ENCODE results near the gene ZSCAN4. TPM values are rescaled to one million over a fixed set of nuclear protein-coding genes. Genes with fewer than 3 reads are reported as not detected.

Gene ZSCAN4
- polyA plus RNA-seq, 6 donors from 2014 or later, result not detected

Other genes starting within 250 kb of the ZSCAN4 start
- gene ZNF749, start 233.6 kb upstream of the ZSCAN4 start, polyA plus RNA-seq (ENCODE audit: low read depth in 6 of 6), result 10 to 100 TPM in 4 of 6 donors, 1 to 10 TPM in 2; 3.7 to 23.2 (median 14.4) TPM
- 1 to 10 TPM in 2 of 6 donors, under 1 TPM in 4; 0.39 to 1.4 (median 0.88) TPM for gene VN1R1, start 211.8 kb upstream of the ZSCAN4 start, polyA plus RNA-seq (ENCODE audit: low read depth in 6 of 6)
- 1 to 10 TPM; 4.3 to 9.7 (median 6.8) TPM for gene ZNF772, start 191.4 kb upstream of the ZSCAN4 start, polyA plus RNA-seq (ENCODE audit: low read depth in 6 of 6)
- gene ZNF419, start 181.2 kb upstream of the ZSCAN4 start, polyA plus RNA-seq (ENCODE audit: low read depth in 6 of 6), result 10 to 100 TPM in 4 of 6 donors, 1 to 10 TPM in 2; 7.0 to 15.7 (median 12.1) TPM
- gene ZNF773, start 169.0 kb upstream of the ZSCAN4 start, polyA plus RNA-seq (ENCODE audit: low read depth in 6 of 6), result 10 to 100 TPM; 10.1 to 25.5 (median 13.1) TPM
- gene ZNF549, start 141.6 kb upstream of the ZSCAN4 start, polyA plus RNA-seq (ENCODE audit: low read depth in 6 of 6), result 10 to 100 TPM in 3 of 6 donors, 1 to 10 TPM in 3; 3.3 to 14.2 (median 9.5) TPM
- 10 to 100 TPM in 3 of 6 donors, 1 to 10 TPM in 3; 3.8 to 19.8 (median 9.4) TPM for gene ZNF550, start 109.1 kb upstream of the ZSCAN4 start, polyA plus RNA-seq (ENCODE audit: low read depth in 6 of 6)
- 1 to 10 TPM; 3.4 to 9.7 (median 7.7) TPM for gene ZNF416, start 90.0 kb upstream of the ZSCAN4 start, polyA plus RNA-seq (ENCODE audit: low read depth in 6 of 6)
- 10 to 100 TPM; 14.2 to 22.7 (median 17.8) TPM for gene ZIK1, start 84.8 kb upstream of the ZSCAN4 start, polyA plus RNA-seq (ENCODE audit: low read depth in 6 of 6)
- gene ZNF530, start 69.0 kb upstream of the ZSCAN4 start, polyA plus RNA-seq (ENCODE audit: low read depth in 6 of 6), result 10 to 100 TPM in 2 of 6 donors, 1 to 10 TPM in 4; 4.1 to 14.7 (median 7.2) TPM
- 10 to 100 TPM; 17.2 to 32.7 (median 20.6) TPM for gene ZNF134, start 54.7 kb upstream of the ZSCAN4 start, polyA plus RNA-seq (ENCODE audit: low read depth in 6 of 6)
- gene ZNF211, start 35.8 kb upstream of the ZSCAN4 start, polyA plus RNA-seq (ENCODE audit: low read depth in 6 of 6), result 10 to 100 TPM in 5 of 6 donors, not detected in 1; 17.0 to 27.4 (median 20.9) TPM
- 10 to 100 TPM in 3 of 6 donors, 1 to 10 TPM in 2, under 1 TPM in 1; 0.91 to 14.1 (median 9.8) TPM for gene ZNF551, start 13.0 kb downstream of the ZSCAN4 start, polyA plus RNA-seq (ENCODE audit: low read depth in 6 of 6)
- 10 to 100 TPM in 2 of 6 donors, 1 to 10 TPM in 4; 4.3 to 12.9 (median 6.0) TPM for gene ZNF154, start 40.3 kb downstream of the ZSCAN4 start, polyA plus RNA-seq (ENCODE audit: low read depth in 6 of 6)
- gene ZNF671, start 58.7 kb downstream of the ZSCAN4 start, polyA plus RNA-seq (ENCODE audit: low read depth in 6 of 6), result 10 to 100 TPM; 25.2 to 41.6 (median 30.4) TPM
- 10 to 100 TPM; 11.9 to 18.4 (median 15.1) TPM for gene ZNF776, start 77.9 kb downstream of the ZSCAN4 start, polyA plus RNA-seq (ENCODE audit: low read depth in 6 of 6)
- gene ZNF586, start 100.7 kb downstream of the ZSCAN4 start, polyA plus RNA-seq (ENCODE audit: low read depth in 6 of 6), result 10 to 100 TPM; 17.1 to 29.8 (median 24.1) TPM
- gene ZNF552, start 146.0 kb downstream of the ZSCAN4 start, polyA plus RNA-seq (ENCODE audit: low read depth in 6 of 6), result 10 to 100 TPM in 2 of 6 donors, 1 to 10 TPM in 4; 4.1 to 15.2 (median 6.3) TPM
- 1 to 10 TPM in 5 of 6 donors, not detected in 1; 1.3 to 3.0 (median 1.5) TPM for gene ZNF587B, start 161.4 kb downstream of the ZSCAN4 start, polyA plus RNA-seq (ENCODE audit: low read depth in 6 of 6)
- gene ZNF587, start 180.9 kb downstream of the ZSCAN4 start, polyA plus RNA-seq (ENCODE audit: low read depth in 6 of 6), result 10 to 100 TPM in 1 of 6 donors, 1 to 10 TPM in 5; 4.5 to 11.1 (median 6.8) TPM
- 10 to 100 TPM; 27.7 to 41.6 (median 34.5) TPM for gene ZNF814, start 220.1 kb downstream of the ZSCAN4 start, polyA plus RNA-seq (ENCODE audit: low read depth in 6 of 6)
- 1 to 10 TPM in 5 of 6 donors, under 1 TPM in 1; 0.80 to 6.4 (median 2.1) TPM for gene ZNF417, start 247.7 kb downstream of the ZSCAN4 start, polyA plus RNA-seq (ENCODE audit: low read depth in 6 of 6)